ENCODE data around the gene CDCA4.

CDCA4 gene

DNA sequence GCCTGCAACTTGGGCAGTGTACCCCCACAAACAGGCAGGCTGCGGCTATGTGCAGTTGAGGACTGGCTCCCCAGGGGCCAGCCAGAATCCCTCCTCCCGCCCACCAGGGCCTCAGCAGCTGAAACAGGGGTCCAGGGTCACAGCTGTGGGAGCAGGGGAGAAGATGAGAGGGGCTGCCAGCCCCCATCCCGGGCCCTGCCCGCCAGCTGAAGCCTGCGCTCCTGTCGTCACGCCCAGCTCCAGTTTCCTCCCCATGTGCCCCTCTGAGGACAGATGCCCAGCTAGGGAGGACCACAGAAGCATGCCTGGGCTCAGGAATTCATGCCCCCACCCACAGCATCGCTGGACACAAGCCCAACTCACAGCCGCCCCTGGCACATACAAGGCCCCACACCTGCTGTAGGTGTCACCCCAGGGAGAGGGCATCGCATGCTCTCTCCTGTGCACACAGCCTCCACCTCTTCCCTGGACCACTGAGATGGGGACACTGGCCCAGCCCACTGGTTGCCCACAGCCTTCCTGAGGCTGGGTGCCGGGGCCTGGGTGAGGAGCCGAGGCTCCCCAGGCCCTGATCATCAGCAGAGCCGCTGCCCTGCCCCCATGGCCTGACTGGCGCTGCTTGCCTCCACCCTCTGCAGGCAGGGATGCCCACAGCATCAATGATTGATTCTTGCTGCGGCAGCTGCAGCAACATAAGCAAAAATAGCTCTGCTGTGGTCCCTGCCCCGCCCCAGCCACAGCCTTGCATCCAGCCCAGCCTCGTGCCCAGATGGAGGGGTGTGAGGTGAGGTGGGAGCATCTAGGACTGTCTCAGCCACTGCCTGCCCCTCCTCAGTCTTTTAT, 39.0 kb downstream of the CDCA4 start:
- TF ChIP-seq, protein P1, sequence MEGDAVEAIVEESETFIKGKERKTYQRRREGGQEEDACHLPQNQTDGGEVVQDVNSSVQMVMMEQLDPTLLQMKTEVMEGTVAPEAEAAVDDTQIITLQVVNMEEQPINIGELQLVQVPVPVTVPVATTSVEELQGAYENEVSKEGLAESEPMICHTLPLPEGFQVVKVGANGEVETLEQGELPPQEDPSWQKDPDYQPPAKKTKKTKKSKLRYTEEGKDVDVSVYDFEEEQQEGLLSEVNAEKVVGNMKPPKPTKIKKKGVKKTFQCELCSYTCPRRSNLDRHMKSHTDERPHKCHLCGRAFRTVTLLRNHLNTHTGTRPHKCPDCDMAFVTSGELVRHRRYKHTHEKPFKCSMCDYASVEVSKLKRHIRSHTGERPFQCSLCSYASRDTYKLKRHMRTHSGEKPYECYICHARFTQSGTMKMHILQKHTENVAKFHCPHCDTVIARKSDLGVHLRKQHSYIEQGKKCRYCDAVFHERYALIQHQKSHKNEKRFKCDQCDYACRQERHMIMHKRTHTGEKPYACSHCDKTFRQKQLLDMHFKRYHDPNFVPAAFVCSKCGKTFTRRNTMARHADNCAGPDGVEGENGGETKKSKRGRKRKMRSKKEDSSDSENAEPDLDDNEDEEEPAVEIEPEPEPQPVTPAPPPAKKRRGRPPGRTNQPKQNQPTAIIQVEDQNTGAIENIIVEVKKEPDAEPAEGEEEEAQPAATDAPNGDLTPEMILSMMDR (IDR thresholded peaks at IDR 0.05; ENCODE audit: insufficient read depth, low read depth, low read length, missing control alignments): no peak
- DNase-seq (ENCODE audit: low read depth): no peak
- no peak overlapping the region for H3K4me3 ChIP-seq (ENCODE audit: low read depth, low read length)

DNA sequence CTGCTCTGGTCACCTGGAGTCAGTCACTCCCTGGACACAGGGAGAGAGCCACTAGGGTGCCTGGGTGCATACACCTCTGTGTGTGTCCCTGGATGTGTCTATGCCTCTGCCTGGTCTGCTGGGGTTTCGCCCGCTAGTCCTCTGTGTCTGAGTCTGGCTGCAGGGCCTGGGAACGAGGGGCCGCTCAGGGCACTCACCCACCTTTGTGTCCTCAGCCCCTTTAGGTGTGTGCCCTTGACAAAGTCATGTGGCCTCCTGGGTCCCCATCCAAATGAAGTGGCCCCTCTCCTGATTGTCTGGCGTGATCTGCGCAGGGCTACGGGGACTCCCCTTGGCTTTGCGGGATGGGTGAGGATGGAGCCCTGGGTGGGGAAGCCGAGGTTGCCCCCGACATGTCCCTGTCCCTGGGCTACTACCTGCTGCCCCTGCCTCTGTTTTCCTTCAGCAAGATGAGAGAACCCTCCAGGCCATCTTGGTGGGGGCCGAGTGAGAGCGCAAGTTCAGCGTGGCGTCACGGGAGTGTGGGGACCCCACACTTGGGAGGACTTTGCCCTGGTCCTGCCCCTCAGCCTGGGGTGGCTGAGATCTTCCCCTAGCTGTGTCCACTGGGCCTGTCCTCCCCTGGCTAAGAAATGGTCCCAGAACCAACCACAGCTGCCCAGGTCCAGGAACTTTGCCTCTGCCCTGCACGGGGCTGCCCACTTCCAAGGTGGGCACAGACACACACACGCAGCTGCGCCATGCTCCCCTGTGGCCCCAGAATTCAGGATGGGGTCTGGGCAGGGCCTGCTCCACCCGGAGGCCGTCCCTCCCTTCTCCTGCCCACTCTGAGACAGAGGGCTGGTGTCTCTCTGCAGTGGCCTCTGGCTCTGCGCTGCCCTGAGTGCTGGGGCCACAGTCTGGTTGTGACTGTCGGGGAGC, 40.0 kb downstream of the CDCA4 start:
- TF ChIP-seq, protein P1 (IDR thresholded peaks at IDR 0.05; ENCODE audit: insufficient read depth, low read depth, low read length, missing control alignments): no peak
- H3K4me3 ChIP-seq (ENCODE audit: low read depth, low read length): no peak overlapping the region
- DNase-seq (ENCODE audit: low read depth): no peak

GRCh38 chr14:104979758-104980610, 40.9 kb downstream of the CDCA4 start:
- no peak overlapping the region for H3K4me3 ChIP-seq (ENCODE audit: low read depth, low read length)
- no peak for DNase-seq (ENCODE audit: low read depth)
- TF ChIP-seq, protein P1 (IDR thresholded peaks at IDR 0.05; ENCODE audit: insufficient read depth, low read depth, low read length, missing control alignments): no peak

GRCh38 chr14:104978746-104979691, 41.9 kb downstream of the CDCA4 start:
- TF ChIP-seq, protein P1 (IDR thresholded peaks at IDR 0.05; ENCODE audit: insufficient read depth, low read depth, low read length, missing control alignments): no peak
- no peak overlapping the region for H3K4me3 ChIP-seq (ENCODE audit: low read depth, low read length)

DNA sequence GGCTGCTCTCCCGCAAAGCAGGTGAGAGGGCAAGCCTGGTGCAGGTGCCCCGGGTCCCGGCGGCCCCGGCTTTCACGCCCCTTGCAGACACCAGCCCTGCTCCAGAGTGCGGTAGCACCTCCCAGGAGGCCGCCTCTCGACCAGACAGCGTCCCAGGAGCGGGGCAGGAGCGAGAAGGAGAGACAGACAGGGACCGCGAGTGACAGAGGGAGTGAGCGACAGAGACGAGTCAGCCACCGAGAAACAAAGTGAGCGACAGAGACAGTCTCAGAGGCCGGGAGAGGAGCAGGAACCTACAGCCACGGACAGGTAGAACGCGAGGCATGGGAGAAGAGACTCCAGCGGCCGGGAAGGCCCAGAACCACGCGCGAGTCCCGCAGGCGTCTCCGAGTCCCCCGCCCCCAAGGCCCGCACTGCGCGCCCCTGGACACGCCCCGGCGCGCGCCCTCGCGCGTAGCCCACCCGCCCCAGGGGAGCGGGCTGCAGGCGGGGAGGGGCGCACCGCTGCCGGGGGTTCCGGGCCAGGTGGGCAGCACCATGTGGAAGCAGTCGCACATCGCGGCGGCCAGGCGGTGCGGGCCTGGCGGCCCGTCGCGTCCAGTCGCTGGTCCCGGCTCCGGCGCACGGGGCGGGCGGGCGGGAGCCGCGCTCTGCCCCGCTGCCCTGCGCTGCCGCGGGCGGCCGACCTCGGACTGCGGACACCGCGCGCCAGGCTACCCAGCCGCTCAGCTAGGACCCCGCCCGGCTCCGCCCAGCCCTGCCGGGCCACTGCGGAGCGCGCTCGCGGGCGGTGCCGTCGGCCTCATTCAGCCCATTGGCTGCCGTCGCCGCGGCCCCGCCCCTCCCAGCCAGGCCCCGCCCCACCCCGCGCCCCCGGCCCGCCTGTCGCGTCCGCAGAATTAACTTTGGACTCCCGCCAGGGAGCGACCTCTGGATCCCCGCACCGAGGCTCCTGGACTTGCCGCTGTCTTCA, 42.9 kb downstream of the CDCA4 start, which contains the start of gene AHNAK2:
Gene AHNAK2 (minus strand): TSS at position 694 of the 973 bp plus-strand sequence. CDS start 137 bp downstream, at position 557.
- H3K4me3 ChIP-seq (ENCODE audit: low read depth, low read length): no peak within 1 kb of the TSS
- no peak for DNase-seq (ENCODE audit: low read depth)
- TF ChIP-seq, protein P1 (IDR thresholded peaks at IDR 0.05; ENCODE audit: insufficient read depth, low read depth, low read length, missing control alignments): no peak

More at GRCh38 chr14:104978746-104979691, 41.9 kb downstream of the CDCA4 start:
- DNase-seq (ENCODE audit: low read depth): no peak

Data from GM12865 (cell line).